ENCODE measurements around the gene DPP4.

GRCh38 chr2:161956738-161957137, 117.3 kb downstream of the DPP4 start:
- TF ChIP-seq CTCF (CRISPR knock-in tag; IDR thresholded peaks at IDR 0.05) (no peak), ZNF691 (CRISPR knock-in tag; IDR thresholded peaks at IDR 0.05; ENCODE audit: borderline replicate concordance, low read depth) (no peak), ZNF605 (CRISPR knock-in tag; IDR thresholded peaks at IDR 0.05) (no peak), ZBTB2 (CRISPR knock-in tag; IDR thresholded peaks at IDR 0.05; ENCODE audit: low read depth) (no peak), BCLAF1 (IDR thresholded peaks at IDR 0.05) (no peak), ZBTB49 (CRISPR knock-in tag; IDR thresholded peaks at IDR 0.05; ENCODE audit: borderline replicate concordance) (no peak), CC2D1A (CRISPR knock-in tag; IDR thresholded peaks at IDR 0.05) (no peak), PRDM4 (CRISPR knock-in tag; IDR thresholded peaks at IDR 0.05; ENCODE audit: borderline replicate concordance) (no peak)
